ENCODE data around the gene SPRR1A. TPM values are rescaled to one million over a fixed set of nuclear protein-coding genes. Genes with fewer than 3 reads are reported as not detected.

SPRR1A gene
- polyA plus RNA-seq, 1 donor (not counting 4 experiments of a cell fraction or from before 2014, with no cell fraction given), result 18.0 TPM

DNA sequence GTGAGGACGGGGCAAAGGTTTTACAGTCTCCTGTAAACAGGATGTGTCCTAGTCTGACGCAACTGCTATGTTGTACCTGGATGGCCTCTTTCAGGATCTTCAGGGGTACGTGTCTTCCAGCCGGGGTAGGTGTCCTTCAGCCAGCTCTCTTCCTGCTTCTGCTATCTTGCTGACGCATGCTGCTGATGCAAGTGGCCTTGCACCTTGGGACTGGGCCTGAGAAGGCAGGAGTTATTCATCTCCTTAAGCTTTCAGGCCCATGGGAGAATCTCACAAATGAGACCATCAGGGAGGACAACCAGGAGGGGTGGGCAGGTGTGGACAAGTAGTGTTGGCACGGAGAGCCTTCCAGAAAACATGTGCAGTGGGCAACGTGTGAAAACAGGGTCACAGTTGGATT is 39.2 kb downstream of the SPRR1A start:
- no peak for DNase-seq (ENCODE audit: low read depth, low spot score)
- Histone ChIP-seq H3K36me3 (ENCODE audit: control insufficient read depth in 2 of 2, extremely low read depth in 1 of 2, insufficient read depth in 2 of 2, low read length in 2 of 2) (no peaks in the 10 kb centered on the region), H3K4me2 (ENCODE audit: control insufficient read depth, extremely low read depth, insufficient read depth, low read depth, low read length) (no peak overlapping the region), H4K20me1 (ENCODE audit: control insufficient read depth, extremely low read depth, insufficient read depth, low read length) (no peaks in the 10 kb centered on the region), H3K27ac (ENCODE audit: control insufficient read depth, insufficient read depth, low read length) (no peak overlapping the region), H3K9me3 (ENCODE audit: control insufficient read depth, low read depth, low read length) (no peaks in the 10 kb centered on the region), H3K27me3 (ENCODE audit: control insufficient read depth, extremely low read depth, insufficient read depth, low read length) (no peaks in the 10 kb centered on the region), H3K9ac (ENCODE audit: control insufficient read depth, extremely low read depth, insufficient read depth, low read length) (no peak overlapping the region), H3K4me3 (ENCODE audit: control insufficient read depth in 2 of 3, extremely low read depth in 1 of 3, insufficient read depth in 2 of 3, low read depth in 1 of 3, low read length in 3 of 3) (no peak overlapping the region), H3K79me2 (ENCODE audit: control insufficient read depth, insufficient read depth, low read length) (no peaks in the 10 kb centered on the region), H3K9me1 (ENCODE audit: control insufficient read depth, extremely low read depth, insufficient read depth, low read length) (no peaks in the 10 kb centered on the region), H2AFZ (ENCODE audit: control insufficient read depth, low read length) (no peak overlapping the region), H3K4me1 (ENCODE audit: control insufficient read depth, extremely low read depth, insufficient read depth, low read length) (peaks cover 11% of the 10 kb centered on the region)
- FAIRE-seq, result no peak
- TF ChIP-seq, protein P1, sequence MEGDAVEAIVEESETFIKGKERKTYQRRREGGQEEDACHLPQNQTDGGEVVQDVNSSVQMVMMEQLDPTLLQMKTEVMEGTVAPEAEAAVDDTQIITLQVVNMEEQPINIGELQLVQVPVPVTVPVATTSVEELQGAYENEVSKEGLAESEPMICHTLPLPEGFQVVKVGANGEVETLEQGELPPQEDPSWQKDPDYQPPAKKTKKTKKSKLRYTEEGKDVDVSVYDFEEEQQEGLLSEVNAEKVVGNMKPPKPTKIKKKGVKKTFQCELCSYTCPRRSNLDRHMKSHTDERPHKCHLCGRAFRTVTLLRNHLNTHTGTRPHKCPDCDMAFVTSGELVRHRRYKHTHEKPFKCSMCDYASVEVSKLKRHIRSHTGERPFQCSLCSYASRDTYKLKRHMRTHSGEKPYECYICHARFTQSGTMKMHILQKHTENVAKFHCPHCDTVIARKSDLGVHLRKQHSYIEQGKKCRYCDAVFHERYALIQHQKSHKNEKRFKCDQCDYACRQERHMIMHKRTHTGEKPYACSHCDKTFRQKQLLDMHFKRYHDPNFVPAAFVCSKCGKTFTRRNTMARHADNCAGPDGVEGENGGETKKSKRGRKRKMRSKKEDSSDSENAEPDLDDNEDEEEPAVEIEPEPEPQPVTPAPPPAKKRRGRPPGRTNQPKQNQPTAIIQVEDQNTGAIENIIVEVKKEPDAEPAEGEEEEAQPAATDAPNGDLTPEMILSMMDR (optimal IDR thresholded peaks at IDR 0.05 in 1 of 3, IDR thresholded peaks at IDR 0.05 in 1 of 3, conservative IDR thresholded peaks at IDR 0.05 in 1 of 3; ENCODE audit: extremely low read depth in 1 of 3, insufficient read depth in 2 of 3, low read length in 3 of 3), result no peak
- TF ChIP-seq EZH2 (IDR thresholded peaks at IDR 0.05; ENCODE audit: low read length), result no peak
- dilution Hi-C loops (cut with MboI; ENCODE audit: extremely low pct_ligation_motif_present, low sequenced_read_pairs), result no loop called here

- no peaks in the 10 kb centered on the region for H4K20me1 ChIP-seq (ENCODE audit: control insufficient read depth, extremely low read depth, insufficient read depth, low read length)
- no peaks in the 10 kb centered on the region for H3K9me3 ChIP-seq (ENCODE audit: control insufficient read depth, low read depth, low read length)
- no peaks in the 10 kb centered on the region for H3K27me3 ChIP-seq (ENCODE audit: control insufficient read depth, extremely low read depth, insufficient read depth, low read length)
- DNase-seq (ENCODE audit: low read depth, low spot score), result no peak
- no peak overlapping the region for H3K4me2 ChIP-seq (ENCODE audit: control insufficient read depth, extremely low read depth, insufficient read depth, low read depth, low read length)
- H3K4me3 ChIP-seq (ENCODE audit: control insufficient read depth in 2 of 3, extremely low read depth in 1 of 3, insufficient read depth in 2 of 3, low read depth in 1 of 3, low read length in 3 of 3), result no peak overlapping the region
- no peak overlapping the region for H2AFZ ChIP-seq (ENCODE audit: control insufficient read depth, low read length)
- TF ChIP-seq, protein P1 (optimal IDR thresholded peaks at IDR 0.05 in 1 of 3, IDR thresholded peaks at IDR 0.05 in 1 of 3, conservative IDR thresholded peaks at IDR 0.05 in 1 of 3; ENCODE audit: extremely low read depth in 1 of 3, insufficient read depth in 2 of 3, low read length in 3 of 3), result no peak
- no peak for TF ChIP-seq EZH2 (IDR thresholded peaks at IDR 0.05; ENCODE audit: low read length)
- no peak overlapping the region for H3K27ac ChIP-seq (ENCODE audit: control insufficient read depth, insufficient read depth, low read length)
- H3K4me1 ChIP-seq (ENCODE audit: control insufficient read depth, extremely low read depth, insufficient read depth, low read length), result peaks cover 11% of the 10 kb centered on the region
- H3K36me3 ChIP-seq (ENCODE audit: control insufficient read depth in 2 of 2, extremely low read depth in 1 of 2, insufficient read depth in 2 of 2, low read length in 2 of 2), result no peaks in the 10 kb centered on the region
- H3K79me2 ChIP-seq (ENCODE audit: control insufficient read depth, insufficient read depth, low read length), result no peaks in the 10 kb centered on the region
- no peak overlapping the region for H3K9ac ChIP-seq (ENCODE audit: control insufficient read depth, extremely low read depth, insufficient read depth, low read length)
- FAIRE-seq, result no peak
- no peaks in the 10 kb centered on the region for H3K9me1 ChIP-seq (ENCODE audit: control insufficient read depth, extremely low read depth, insufficient read depth, low read length)
- dilution Hi-C loops (cut with MboI; ENCODE audit: extremely low pct_ligation_motif_present, low sequenced_read_pairs), result no loop called here
These were observed 40.5 kb downstream of the SPRR1A start for GRCh38 chr1:153024413-153024812.

All from keratinocyte (primary cell).